K562 (cell line): Measurements from ENCODE around the gene OST4. TPM values are rescaled to one million over a fixed set of nuclear protein-coding genes. Genes with fewer than 3 reads are reported as not detected.

Experiments
- ATAC-seq: fragments of 200-7000 bp; cut with Tn5 transposase; 3 replicates; pipeline ENCODE4 v1.9.1; 2020; ENCODE audit warnings: moderate library complexity
- BruUV-seq: library from RNA; stranded (reverse); fragments of 400-500 nt; replicated peaks from 2 replicates; lab custom pipeline; 2021; lab: Mats Ljungman, UMichigan
- CTCF ChIA-PET: fragments of 300-600 bp; formaldehyde crosslinking; extraction: SDS; loops from one replicate; lab custom pipeline; 2021; ENCODE audit warnings: low intra/inter-chr PET ratio; lab: Yijun Ruan, JAX
- POLR2A ChIA-PET: fragments of 300-600, 350-650 bp; sonication (Branson Sonifier 250); formaldehyde crosslinking; extraction: SDS; loops from one replicate; lab custom pipeline; 2021; ENCODE audit warnings: antibody characterized with exemption, inconsistent platforms; lab: Yijun Ruan, JAX
- DNase-seq, 4 experiments: peaks; one replicate each; pipeline versions ENCODE4 v3.0.0 to v3.0.0-alpha.2; 2011 to 2018; ENCODE audit warnings: low spot score in 3 of 4, mixed read lengths in 3 of 4; ENCODE audit errors: extremely low read depth in 1 of 4
- FAIRE-seq: peaks from 2 replicates; lab custom pipeline; 2011; peaks lifted over from hg19 to GRCh38; lab: Jason Lieb, UNC
- H2AFZ ChIP-seq: 2 replicates; pipeline ENCODE4 v1.6.0; 2011; ENCODE audit warnings: low read depth, low read length, control low read depth, inconsistent platforms
- H3K27ac ChIP-seq: fragments of 200-600 bp; 3 replicates; pipeline ENCODE4 v1.8.0; 2011; ENCODE audit warnings: low read depth, mild to moderate bottlenecking, control low read depth, inconsistent platforms, low read length, moderate library complexity, mixed read lengths; ENCODE audit errors: extremely low read depth
- H3K27me3 ChIP-seq, 2 experiments: fragments of 300-600 bp in 1 of 2; 2 replicates in 1 of 2; 3 replicates in 1 of 2; pipeline versions ENCODE4 v1.6.0 to v1.8.0; 2011; ENCODE audit warnings: inconsistent platforms in 2 of 2, low read length in 2 of 2, mild to moderate bottlenecking in 1 of 2, mixed read lengths in 1 of 2, moderate library complexity in 1 of 2; ENCODE audit not compliant: control insufficient read depth in 2 of 2, insufficient read depth in 2 of 2
- H3K36me3 ChIP-seq: fragments of 300-600 bp; 3 replicates; pipeline ENCODE4 v1.8.0; 2011; ENCODE audit warnings: mild to moderate bottlenecking, low read length, inconsistent platforms; ENCODE audit not compliant: control insufficient read depth, insufficient read depth
- H3K4me1 ChIP-seq, 2 experiments: fragments of 200-600 bp in 1 of 2; replicated peaks in 1 of 2; 2 replicates in 1 of 2; 3 replicates in 1 of 2; pipeline versions ENCODE4 v1.5.1 to v1.8.0; 2011; ENCODE audit warnings: inconsistent platforms in 2 of 2, low read length in 2 of 2, mild to moderate bottlenecking in 1 of 2, mixed read lengths in 1 of 2, moderate library complexity in 1 of 2; ENCODE audit not compliant: control insufficient read depth in 2 of 2, insufficient read depth in 2 of 2
- H3K4me2 ChIP-seq: 2 replicates; pipeline ENCODE4 v1.6.1; 2011; ENCODE audit warnings: low read length, control low read depth, inconsistent platforms, mixed read lengths; ENCODE audit not compliant: insufficient read depth
- H3K4me3 ChIP-seq: fragments of 200-600 bp; sonication (generic), shearing (Covaris generic); 2 replicates; pipeline ENCODE4 v1.5.1; 2016; ENCODE audit warnings: control low read depth, inconsistent platforms
- H3K79me2 ChIP-seq: fragments of 200-600 bp; 3 replicates; pipeline ENCODE4 v1.8.0; 2011; ENCODE audit warnings: low read length, inconsistent platforms; ENCODE audit not compliant: control insufficient read depth, insufficient read depth
- H3K9ac ChIP-seq, 2 experiments: 2 replicates each; pipeline versions ENCODE4 v1.6.0 to v1.6.1; 2011; ENCODE audit warnings: low read depth in 2 of 2, low read length in 2 of 2, control low read depth in 1 of 2, inconsistent platforms in 1 of 2, mild to moderate bottlenecking in 1 of 2, mixed read lengths in 1 of 2; ENCODE audit not compliant: insufficient read depth in 1 of 2
- H3K9me1 ChIP-seq: one replicate; pipeline ENCODE4 v1.6.0; 2011; ENCODE audit warnings: inconsistent platforms, mild to moderate bottlenecking, low read length, moderate library complexity; ENCODE audit not compliant: control insufficient read depth, insufficient read depth
- H3K9me3 ChIP-seq: replicated peaks from 2 replicates; pipeline ENCODE4 v1.5.1; 2011; ENCODE audit warnings: low read depth, low read length, inconsistent platforms; ENCODE audit not compliant: control insufficient read depth, insufficient read depth
- H4K20me1 ChIP-seq: replicated peaks from 2 replicates; pipeline ENCODE4 v1.6.1; 2011; ENCODE audit warnings: low read length, inconsistent platforms, mixed read lengths; ENCODE audit not compliant: control insufficient read depth, insufficient read depth
- E2F8 ChIP-seq: fragments of 450-650 bp; IDR thresholded peaks from 2 replicates; pipeline ENCODE4 v1.7.1; 2018; ENCODE audit warnings: mild to moderate bottlenecking, low read depth; ENCODE audit not compliant: partially characterized antibody
- E4F1 ChIP-seq: fragments of 250-450 bp; sonication (Bioruptor Pico); IDR thresholded peaks from 2 replicates; pipeline ENCODE4 v1.5.0; 2021; ENCODE audit warnings: mild to moderate bottlenecking, borderline replicate concordance
- HNRNPH1 ChIP-seq: fragments of 200-400 bp; formaldehyde crosslinking; optimal IDR thresholded peaks from 2 replicates; pipeline ENCODE3; 2017; ENCODE audit warnings: low read depth, mild to moderate bottlenecking, low read length, moderate library complexity
- NKRF ChIP-seq: fragments of 450-650 bp; IDR thresholded peaks from 2 replicates; pipeline ENCODE4 v1.6.1; 2016; ENCODE audit warnings: borderline replicate concordance
- PRPF4 ChIP-seq: fragments of 200-400 bp; formaldehyde crosslinking; IDR thresholded peaks from one replicate; pipeline ENCODE4 v1.6.1; 2017; ENCODE audit warnings: low read length, low read depth, mild to moderate bottlenecking; ENCODE audit not compliant: insufficient read depth, poor library complexity, severe bottlenecking
- TCF15 ChIP-seq: fragments of 250-450 bp; sonication (Bioruptor Pico); IDR thresholded peaks from 2 replicates; pipeline ENCODE4 v1.8.0; 2022; ENCODE audit warnings: moderate library complexity, mild to moderate bottlenecking, inconsistent platforms
- THRA ChIP-seq: fragments of 450-650 bp; IDR thresholded peaks from 2 replicates; pipeline ENCODE4 v1.6.1; 2017; ENCODE audit warnings: mild to moderate bottlenecking, moderate library complexity
- ZNF175 ChIP-seq: fragments of 200-800 bp; sonication (Bioruptor generic); IDR thresholded peaks from 2 replicates; pipeline ENCODE4 v1.6.1; 2016; ENCODE audit warnings: low read depth, mild to moderate bottlenecking, missing genetic modification characterization, missing compliant biosample characterization
- ZNF431 ChIP-seq: sonication (generic); formaldehyde crosslinking; IDR thresholded peaks from 2 replicates; pipeline ENCODE4 v1.8.0; 2022; ENCODE audit warnings: mild to moderate bottlenecking, missing genetic modification reagents
- WGBS: fragments of 100-300 bp; shearing (Covaris generic); methylation state at CpG from one replicate; pipeline ENCODE4 v1.1.6; 2016; ENCODE audit warnings: low coverage, mixed read lengths; ENCODE audit not compliant: insufficient coverage; ENCODE audit errors: missing lambda C conversion rate; 5-methylcytosine and 5-hydroxymethylcytosine counted together
- in situ Hi-C: fragments of 300-500 bp; cut with MboI; formaldehyde crosslinking; loops from 4 replicates; pipeline ENCODE4 v1.15.0; 2018; ENCODE audit warnings: inconsistent platforms, mixed read lengths
- intact Hi-C: fragments of 100-400 bp; cut with micrococcal nuclease; formaldehyde crosslinking; loops from 2 replicates; pipeline ENCODE4 v1.14.2; 2022
- polyA plus RNA-seq, 8 experiments: library from polyadenylated mRNA; depleted of rRNA in 4 of 8; stranded (reverse) in 5 of 8; unstranded in 3 of 8; fragments of >200 nt; fragmentation: Nextera tagmentation in 2 of 8; fragmentation: Illumina TruSeq in 1 of 8; extraction: Ambion mirVana in 2 of 8; extraction: Trizol in 1 of 8; gene quantifications; 2 replicates each; pipeline versions ENCODE4 v1.2.1 to v1.2.3, GENCODE V29; 2011 to 2014; ENCODE audit warnings: inconsistent platforms in 1 of 8, missing spikeins in 1 of 8
- total RNA-seq, 7 experiments: library from RNA; depleted of rRNA in 6 of 7; stranded (reverse); fragments of >200 nt in 6 of 7; fragmentation: Illumina TruSeq in 2 of 7; extraction: Trizol in 2 of 7; gene quantifications; 2 replicates each; pipeline versions ENCODE4 v1.2.1 to v1.2.3, GENCODE V29; 2011 to 2021; ENCODE audit warnings: low replicate concordance in 1 of 7

Gene OST4
- total and polyA plus RNA-seq, 9 of the 15 experiments (the other 6 are each of a cell fraction or from before 2014, with no cell fraction given) = 186 to 1,155 (median 355) TPM

GRCh38 chr2:27083410-27084296 lies 12.2 kb upstream of the OST4 start:
- ATAC-seq = no peak
- BruUV-seq = no TSS peak
- DNase-seq = no peak
- no peaks in the 10 kb centered on the region for H3K36me3 ChIP-seq
- no peaks in the 10 kb centered on the region for H3K9me3 ChIP-seq
- H3K9ac ChIP-seq = peak overlapping the region in 1 of 2 experiments; percentile 84; a peak in 2 of 4 replicates
- 74% methylated on average over 20 of the region's 20 CpGs for WGBS
- no peak for FAIRE-seq
- no peak overlapping the region; the same call in 2 of the 3 replicates for H3K27ac ChIP-seq
- ChIA-PET CTCF (no interaction called here), POLR2A (interaction anchor here (0.6 to 2.2 kb wide), 10 partner anchors 12 to 294 kb away, joined by 3 to 6 read pairs (median 3); partner anchors contain the start of gene OST4)
- no peaks in the 10 kb centered on the region for H4K20me1 ChIP-seq
- in situ Hi-C loops (no loop called here), intact Hi-C loops (loop anchor here (2.0 kb wide), 1 partner anchor 123 kb away; no protein-coding TSS in a partner anchor)
- H3K79me2 ChIP-seq = peaks cover 8% of the 10 kb centered on the region; the same call in 1 of the 3 replicates
- H2AFZ ChIP-seq = no peak overlapping the region
- H3K4me1 ChIP-seq = peaks cover 55 to 75% of the 10 kb centered on the region in 2 experiments
- H3K27me3 ChIP-seq = no peaks in the 10 kb centered on the region
- H3K4me2 ChIP-seq = no peak overlapping the region
- H3K9me1 ChIP-seq = peaks cover 4% of the 10 kb centered on the region
- H3K4me3 ChIP-seq = no peak overlapping the region
- no peak for TF ChIP-seq PRPF4
- TF ChIP-seq E2F8 = no peak
- TF ChIP-seq THRA = no peak
- TF ChIP-seq NKRF = no peak
- TF ChIP-seq E4F1 = no peak
- TF ChIP-seq TCF15 (CRISPR knock-in tag) = no peak
- TF ChIP-seq HNRNPH1 = no peak
- TF ChIP-seq ZNF431 (CRISPR knock-in tag) = peak; percentile 73
- no peak for TF ChIP-seq ZNF175
